ENCODE measurements around the gene FGF18.

GRCh38 chr5:171424726-171425125 lies 5.3 kb downstream of the FGF18 start:
- TF ChIP-seq, protein P1, sequence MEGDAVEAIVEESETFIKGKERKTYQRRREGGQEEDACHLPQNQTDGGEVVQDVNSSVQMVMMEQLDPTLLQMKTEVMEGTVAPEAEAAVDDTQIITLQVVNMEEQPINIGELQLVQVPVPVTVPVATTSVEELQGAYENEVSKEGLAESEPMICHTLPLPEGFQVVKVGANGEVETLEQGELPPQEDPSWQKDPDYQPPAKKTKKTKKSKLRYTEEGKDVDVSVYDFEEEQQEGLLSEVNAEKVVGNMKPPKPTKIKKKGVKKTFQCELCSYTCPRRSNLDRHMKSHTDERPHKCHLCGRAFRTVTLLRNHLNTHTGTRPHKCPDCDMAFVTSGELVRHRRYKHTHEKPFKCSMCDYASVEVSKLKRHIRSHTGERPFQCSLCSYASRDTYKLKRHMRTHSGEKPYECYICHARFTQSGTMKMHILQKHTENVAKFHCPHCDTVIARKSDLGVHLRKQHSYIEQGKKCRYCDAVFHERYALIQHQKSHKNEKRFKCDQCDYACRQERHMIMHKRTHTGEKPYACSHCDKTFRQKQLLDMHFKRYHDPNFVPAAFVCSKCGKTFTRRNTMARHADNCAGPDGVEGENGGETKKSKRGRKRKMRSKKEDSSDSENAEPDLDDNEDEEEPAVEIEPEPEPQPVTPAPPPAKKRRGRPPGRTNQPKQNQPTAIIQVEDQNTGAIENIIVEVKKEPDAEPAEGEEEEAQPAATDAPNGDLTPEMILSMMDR (IDR thresholded peaks at IDR 0.05) = no peak
- no peak for TF ChIP-seq EP300 (IDR thresholded peaks at IDR 0.05)
- no peak for TF ChIP-seq POLR2A (IDR thresholded peaks at IDR 0.05)
- no peak for TF ChIP-seq POLR2AphosphoS5 (IDR thresholded peaks at IDR 0.05)

All from sigmoid colon (tissue), 4 donors.